T-helper 2 cell treated with Interferon-gamma antibody and Interleukin-4, amounts not matched to agents 5 μg/mL and 100 μg/mL, for 36 hours (primary cell): Measurements from ENCODE around the gene FBXO31.

ENCODE experiments used
- DNase-seq: peaks from one replicate; pipeline ENCODE4 v3.0.0; 2021; ENCODE audit warnings: low spot score
- H3K27ac Mint-ChIP-seq: one replicate; pipeline ENCODE4 v1.8.0; 2021; ENCODE audit warnings: mild to moderate bottlenecking, mixed read lengths
- H3K27me3 Mint-ChIP-seq: one replicate; pipeline ENCODE4 v1.8.0; 2021; ENCODE audit warnings: low read depth, mixed read lengths
- H3K36me3 Mint-ChIP-seq: one replicate; pipeline ENCODE4 v1.8.0; 2021; ENCODE audit warnings: low read depth, mixed read lengths
- H3K4me1 Mint-ChIP-seq: one replicate; pipeline ENCODE4 v1.8.0; 2021; ENCODE audit warnings: low read depth, mixed read lengths
- H3K4me3 Mint-ChIP-seq: one replicate; pipeline ENCODE4 v1.8.0; 2022; ENCODE audit warnings: mild to moderate bottlenecking, moderate library complexity, mixed read lengths
- H3K9me3 Mint-ChIP-seq: one replicate; pipeline ENCODE4 v1.8.0; 2021; ENCODE audit warnings: mixed read lengths

The FBXO31 gene

DNA sequence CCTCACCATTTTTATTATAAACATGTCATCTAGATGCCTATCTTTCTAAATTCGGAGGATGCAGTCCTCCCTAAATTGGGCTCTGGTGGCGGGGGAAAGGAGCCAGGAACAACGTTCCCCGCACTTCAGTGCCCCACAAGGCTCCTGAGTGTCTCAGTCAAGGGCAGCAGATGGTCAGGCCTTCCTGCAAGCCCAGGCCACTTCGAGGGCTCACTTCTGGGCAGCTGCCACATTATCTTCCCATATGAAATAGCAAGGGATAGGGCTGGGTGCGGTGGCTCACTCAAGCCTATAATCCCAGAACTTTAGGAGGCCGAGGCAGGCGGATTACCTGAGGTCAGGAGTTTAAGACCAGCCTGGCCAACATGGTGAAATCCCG is 32.3 kb downstream of the FBXO31 start:
- Mint-ChIP-seq H3K27ac (no peak overlapping the region), H3K36me3 (peaks cover 9% of the 10 kb centered on the region), H3K4me1 (no peaks in the 10 kb centered on the region), H3K9me3 (no peaks in the 10 kb centered on the region), H3K4me3 (no peak overlapping the region), H3K27me3 (no peaks in the 10 kb centered on the region)
- DNase-seq = no peak

- Mint-ChIP-seq H3K4me3 (no peak overlapping the region), H3K27ac (no peak overlapping the region), H3K36me3 (peaks cover 12% of the 10 kb centered on the region), H3K27me3 (no peaks in the 10 kb centered on the region), H3K4me1 (no peaks in the 10 kb centered on the region), H3K9me3 (no peaks in the 10 kb centered on the region)
- DNase-seq = no peak
Observed at GRCh38 chr16:87350681-87351319, 32.8 kb downstream of the FBXO31 start.

DNA sequence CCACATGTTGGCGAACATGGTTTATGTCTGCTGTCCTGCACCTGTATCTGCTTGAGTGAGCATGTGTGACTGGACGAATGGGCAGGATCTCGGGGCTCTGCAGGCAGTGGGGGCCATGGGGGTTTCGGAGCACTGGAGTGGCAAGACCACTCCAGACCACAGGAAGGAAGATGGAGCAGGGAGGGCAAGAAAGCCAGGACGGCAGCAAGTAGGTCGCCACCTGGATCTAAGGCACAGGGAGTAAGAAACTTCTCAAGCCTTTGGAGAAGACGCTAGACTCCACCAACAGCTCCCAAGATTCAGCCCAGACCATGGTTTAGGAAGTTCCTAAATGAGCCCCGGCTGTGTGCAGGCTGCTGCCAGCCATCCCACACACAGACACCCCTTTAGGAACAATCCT is 33.5 kb downstream of the FBXO31 start:
- Mint-ChIP-seq H3K4me3 (no peak overlapping the region), H3K27me3 (no peaks in the 10 kb centered on the region), H3K4me1 (peaks cover 3% of the 10 kb centered on the region), H3K36me3 (peaks cover 16% of the 10 kb centered on the region), H3K9me3 (no peaks in the 10 kb centered on the region), H3K27ac (no peak overlapping the region)
- DNase-seq = no peak

DNA sequence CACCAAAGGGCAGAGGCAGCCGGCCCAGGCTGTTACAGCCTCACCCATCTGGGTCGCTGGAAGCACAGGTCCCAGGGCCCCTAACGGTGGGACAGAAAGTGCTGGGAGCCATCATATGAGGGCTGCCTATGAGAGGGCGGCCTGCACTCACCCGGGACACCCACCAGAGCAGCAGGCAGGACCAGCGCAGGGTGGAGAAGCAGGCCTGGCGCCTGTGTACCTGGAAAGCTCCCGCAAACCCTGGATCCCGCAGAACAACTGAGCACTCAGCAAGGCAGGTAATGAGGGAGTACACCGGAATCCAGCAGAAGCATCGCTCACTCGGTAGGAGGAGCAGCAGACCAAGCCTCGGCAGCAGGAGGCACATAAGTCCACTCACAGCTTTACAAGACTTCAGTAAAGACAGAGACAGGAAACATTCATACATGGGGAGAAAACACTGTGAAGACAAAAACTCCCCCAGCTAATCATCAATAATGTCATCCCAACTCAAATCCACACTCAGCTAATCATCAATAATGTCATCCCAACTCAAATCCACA is 34.9 kb downstream of the FBXO31 start:
- H3K4me3 Mint-ChIP-seq = no peak overlapping the region
- H3K4me1 Mint-ChIP-seq = peaks cover 5% of the 10 kb centered on the region
- H3K27ac Mint-ChIP-seq = no peak overlapping the region
- H3K27me3 Mint-ChIP-seq = no peaks in the 10 kb centered on the region
- no peak for DNase-seq
- H3K9me3 Mint-ChIP-seq = no peaks in the 10 kb centered on the region
- peaks cover 22% of the 10 kb centered on the region for H3K36me3 Mint-ChIP-seq

GRCh38 chr16:87347932-87348615 is 35.5 kb downstream of the FBXO31 start:
- peaks cover 5% of the 10 kb centered on the region for H3K4me1 Mint-ChIP-seq
- peak overlapping the region; percentile 3 for H3K27ac Mint-ChIP-seq
- no peak for DNase-seq
- H3K9me3 Mint-ChIP-seq = no peaks in the 10 kb centered on the region
- H3K27me3 Mint-ChIP-seq = no peaks in the 10 kb centered on the region
- peaks cover 23% of the 10 kb centered on the region for H3K36me3 Mint-ChIP-seq
- no peak overlapping the region for H3K4me3 Mint-ChIP-seq

- peaks cover 5% of the 10 kb centered on the region for H3K4me1 Mint-ChIP-seq
- H3K36me3 Mint-ChIP-seq = peaks cover 25% of the 10 kb centered on the region
- no peak overlapping the region for H3K4me3 Mint-ChIP-seq
- no peaks in the 10 kb centered on the region for H3K9me3 Mint-ChIP-seq
- no peaks in the 10 kb centered on the region for H3K27me3 Mint-ChIP-seq
- no peak for DNase-seq
- H3K27ac Mint-ChIP-seq = no peak overlapping the region
Observed at GRCh38 chr16:87346517-87347060, 37.0 kb downstream of the FBXO31 start.

- H3K9me3 Mint-ChIP-seq = no peaks in the 10 kb centered on the region
- peaks cover 25% of the 10 kb centered on the region for H3K36me3 Mint-ChIP-seq
- H3K4me1 Mint-ChIP-seq = peaks cover 5% of the 10 kb centered on the region
- DNase-seq = no peak
- no peaks in the 10 kb centered on the region for H3K27me3 Mint-ChIP-seq
- peak overlapping the region; percentile 92 for H3K27ac Mint-ChIP-seq
- peak overlapping the region; percentile 80 for H3K4me3 Mint-ChIP-seq
Observed at GRCh38 chr16:87345726-87346424, 37.7 kb downstream of the FBXO31 start.

- Mint-ChIP-seq H3K36me3 (peaks cover 28% of the 10 kb centered on the region), H3K4me1 (peaks cover 5% of the 10 kb centered on the region), H3K27me3 (no peaks in the 10 kb centered on the region), H3K9me3 (no peaks in the 10 kb centered on the region), H3K4me3 (peak overlapping the region; percentile 80), H3K27ac (peak overlapping the region; percentile 92)
- DNase-seq = peak; percentile 33
Observed at GRCh38 chr16:87344931-87345631, 38.5 kb downstream of the FBXO31 start.

DNA sequence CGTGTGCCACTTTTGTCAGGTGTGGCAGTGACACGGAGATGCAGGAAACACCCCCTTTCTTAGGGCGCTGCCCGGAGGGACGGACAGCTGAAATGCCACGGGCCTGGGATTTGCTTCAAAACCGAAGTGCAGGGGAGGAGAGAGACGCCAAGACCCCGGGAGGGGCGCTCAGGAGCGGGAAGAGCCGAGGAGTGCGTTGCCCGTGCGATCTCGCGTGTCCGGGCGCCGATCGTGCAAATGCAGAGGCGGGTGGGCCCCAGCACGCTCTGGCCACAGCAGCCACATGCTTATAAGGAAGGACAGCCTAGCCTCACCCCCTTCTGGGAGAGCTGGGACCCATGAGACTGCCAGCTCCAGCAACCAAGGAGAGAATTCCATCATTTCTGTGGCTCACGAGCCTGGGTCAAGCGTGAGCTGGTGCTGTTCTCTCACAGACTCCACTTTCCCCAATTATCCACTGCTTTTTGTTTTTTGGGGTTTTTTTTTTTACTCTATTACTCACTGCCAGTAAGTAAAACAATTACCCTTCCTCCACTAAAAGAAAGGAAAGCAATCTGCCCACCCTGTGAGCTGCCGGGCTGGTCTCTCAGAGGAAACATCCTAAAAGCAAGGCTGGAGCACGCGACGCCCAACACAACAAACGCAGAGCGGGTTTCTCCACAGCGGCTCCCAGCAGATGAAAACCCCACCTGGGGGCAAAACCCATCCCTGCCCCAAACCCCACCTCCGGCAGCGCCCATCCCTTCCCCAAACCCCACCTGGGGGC is 39.2 kb downstream of the FBXO31 start:
- Mint-ChIP-seq H3K36me3 (peaks cover 26% of the 10 kb centered on the region), H3K27me3 (no peaks in the 10 kb centered on the region), H3K9me3 (no peaks in the 10 kb centered on the region), H3K4me3 (peak overlapping the region; percentile 76), H3K27ac (peak overlapping the region; percentile 57), H3K4me1 (peaks cover 5% of the 10 kb centered on the region)
- no peak for DNase-seq

GRCh38 chr16:87343753-87344050 is 39.9 kb downstream of the FBXO31 start:
- Mint-ChIP-seq H3K4me1 (peaks cover 5% of the 10 kb centered on the region), H3K27me3 (no peaks in the 10 kb centered on the region), H3K27ac (peak overlapping the region; percentile 57), H3K4me3 (peak overlapping the region; percentile 44), H3K36me3 (peaks cover 31% of the 10 kb centered on the region), H3K9me3 (no peaks in the 10 kb centered on the region)
- DNase-seq = no peak

DNA sequence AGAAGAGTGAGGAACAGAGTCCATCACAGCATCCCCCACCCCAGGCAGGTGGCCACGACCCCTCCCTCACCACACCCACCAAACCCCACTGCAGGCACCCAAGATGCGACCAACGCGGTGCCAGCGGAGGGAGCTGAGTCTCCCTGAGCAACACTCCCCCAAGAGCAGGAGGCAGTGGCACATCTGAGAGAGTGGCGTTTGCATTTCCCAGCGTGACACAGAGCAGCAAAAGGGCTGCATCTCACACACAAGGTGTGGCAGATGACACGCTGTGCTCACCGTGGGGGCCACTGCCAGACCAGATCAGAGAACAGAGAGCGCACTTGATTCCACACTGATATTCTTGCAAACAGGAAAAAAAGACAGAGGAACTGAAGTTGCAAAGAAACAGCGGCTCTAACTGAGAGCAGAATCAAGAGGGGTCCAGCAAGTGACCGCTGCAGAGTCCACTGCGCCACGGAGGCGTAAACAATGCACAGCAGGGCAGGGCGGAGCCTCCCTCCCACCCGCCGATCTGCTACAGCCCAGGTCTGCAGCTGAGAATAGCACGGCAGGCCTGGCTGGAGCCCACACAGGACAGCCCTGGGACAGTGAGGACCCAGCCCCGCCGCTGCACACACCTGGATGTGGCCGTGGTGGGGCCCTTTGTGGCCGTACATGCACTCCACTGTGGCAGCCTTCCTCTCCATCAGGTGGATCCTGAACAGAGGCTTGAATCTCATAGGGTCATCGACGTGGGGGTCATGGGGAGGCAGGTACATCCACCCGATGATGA is 40.4 kb downstream of the FBXO31 start:
- H3K36me3 Mint-ChIP-seq = peaks cover 29% of the 10 kb centered on the region
- H3K4me1 Mint-ChIP-seq = peaks cover 5% of the 10 kb centered on the region
- no peaks in the 10 kb centered on the region for H3K9me3 Mint-ChIP-seq
- no peaks in the 10 kb centered on the region for H3K27me3 Mint-ChIP-seq
- DNase-seq = no peak
- peak overlapping the region; percentile 41 for H3K27ac Mint-ChIP-seq
- no peak overlapping the region for H3K4me3 Mint-ChIP-seq

DNA sequence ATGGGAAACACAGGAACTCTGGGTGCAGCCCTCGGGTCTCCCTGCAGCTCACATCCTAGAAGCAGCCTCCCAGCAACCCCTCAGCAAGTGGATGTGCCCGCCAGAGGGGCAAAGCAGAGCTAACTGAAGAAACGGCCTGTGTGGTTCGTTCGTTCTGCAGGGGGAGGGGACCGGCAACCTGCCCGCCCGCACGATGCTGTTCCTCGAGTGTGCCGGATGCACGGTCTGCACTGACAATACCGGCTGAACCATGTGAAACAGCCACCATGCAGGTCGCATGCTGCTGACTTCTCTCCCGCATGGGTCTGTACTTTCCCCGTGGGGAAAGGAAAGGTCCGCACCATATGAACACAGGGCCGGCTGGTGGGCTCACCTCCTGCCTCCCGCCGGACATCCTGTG is 41.1 kb downstream of the FBXO31 start:
- peaks cover 5% of the 10 kb centered on the region for H3K4me1 Mint-ChIP-seq
- H3K9me3 Mint-ChIP-seq = no peaks in the 10 kb centered on the region
- no peak overlapping the region for H3K4me3 Mint-ChIP-seq
- no peaks in the 10 kb centered on the region for H3K27me3 Mint-ChIP-seq
- peaks cover 30% of the 10 kb centered on the region for H3K36me3 Mint-ChIP-seq
- no peak for DNase-seq
- H3K27ac Mint-ChIP-seq = no peak overlapping the region

DNA sequence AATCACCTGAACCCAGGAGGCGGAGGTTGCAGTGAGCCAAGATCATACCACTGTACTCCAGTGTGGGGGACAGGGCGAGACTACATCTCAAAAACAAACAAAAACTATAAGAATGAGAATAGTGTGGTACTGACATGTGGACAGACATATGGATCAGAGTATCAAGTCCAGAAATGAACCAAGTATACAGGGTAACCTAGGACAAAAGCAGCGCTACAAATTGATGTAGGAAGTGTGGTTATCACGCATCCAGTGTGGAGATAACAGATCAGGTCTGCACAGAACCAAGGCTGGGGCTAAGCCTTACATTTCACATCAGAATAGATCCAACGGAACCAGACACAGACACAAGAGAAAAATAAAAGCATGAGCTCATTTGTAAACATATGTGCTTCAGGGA is 43.4 kb downstream of the FBXO31 start:
- H3K27me3 Mint-ChIP-seq = no peaks in the 10 kb centered on the region
- H3K4me3 Mint-ChIP-seq = no peak overlapping the region
- peaks cover 8% of the 10 kb centered on the region for H3K4me1 Mint-ChIP-seq
- no peak overlapping the region for H3K27ac Mint-ChIP-seq
- peaks cover 25% of the 10 kb centered on the region for H3K36me3 Mint-ChIP-seq
- DNase-seq = no peak
- H3K9me3 Mint-ChIP-seq = no peaks in the 10 kb centered on the region
